Lower leg skin (tissue), 4 donors: ENCODE data around the gene TBC1D3B. TPM values are rescaled to one million over a fixed set of nuclear protein-coding genes. Genes with fewer than 3 reads are reported as not detected.

Source experiments
- DNase-seq, 2 donors: peaks; one replicate each; pipeline ENCODE4 v3.0.0-alpha.2; 2019; ENCODE audit warnings: low spot score in 2 of 2
- H3K4me3 ChIP-seq: fragments of 200-600 bp; sonication (generic); 2 replicates; pipeline ENCODE4 v1.5.1; 2017; ENCODE audit warnings: mild to moderate bottlenecking, low read depth; ENCODE audit not compliant: poor library complexity, severe bottlenecking
- POLR2A ChIP-seq, 2 donors: fragments of 450-650 bp; IDR thresholded peaks; one replicate each; pipeline ENCODE4 v1.6.1; 2016 to 2017; ENCODE audit warnings: antibody characterized with exemption in 2 of 2, mild to moderate bottlenecking in 1 of 2, moderate library complexity in 1 of 2
- WGBS, 2 donors: methylation state at CpG; one replicate each; pipeline ENCODE4 v1.1.5; 2018; 5-methylcytosine and 5-hydroxymethylcytosine counted together
- intact Hi-C: fragments of 100-400 bp; cut with DNase I; formaldehyde crosslinking; loops from one replicate; pipeline ENCODE4 v1.15.0; 2023; ENCODE audit warnings: low total_unique reads
- total RNA-seq, 4 donors: library from RNA; depleted of rRNA; stranded (reverse); fragments of >200 nt; gene quantifications; one replicate each; pipeline ENCODE4 v1.1.0, GENCODE V29; 2016
- TF ChIP-seq, protein P1 (sequence below), 3 donors: fragments of 450-650 bp; IDR thresholded peaks; one replicate each; pipeline ENCODE4 v1.5.1; 2016; ENCODE audit warnings: antibody characterized with exemption in 3 of 3, mild to moderate bottlenecking in 3 of 3, moderate library complexity in 2 of 3

TBC1D3B gene
- total RNA-seq, 4 donors from 2014 or later, result 0.76 to 9.4 (median 5.8) TPM

DNA sequence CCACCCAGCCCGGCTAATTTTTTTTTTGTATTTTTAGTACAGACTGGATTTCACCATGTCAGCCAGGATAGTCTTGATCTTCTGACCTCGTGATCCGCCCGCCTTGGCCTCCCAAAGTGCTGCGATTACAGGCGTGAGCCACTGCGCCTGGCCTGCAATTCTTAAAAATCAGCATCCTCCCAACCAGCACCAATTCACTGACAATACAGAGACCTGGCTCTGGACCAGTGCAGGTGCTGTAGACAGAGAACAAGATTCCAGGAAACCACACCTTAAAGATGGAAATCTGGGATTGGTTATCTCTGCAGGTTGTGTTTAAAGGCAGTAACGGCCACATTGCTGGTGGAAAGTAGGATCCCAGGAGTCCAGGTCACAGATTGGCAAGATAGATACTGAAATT is 33.6 kb downstream of the TBC1D3B start:
- intact Hi-C loops, result no loop called here
- 79 to 84% methylated on average over 8 of the region's 8 CpGs for WGBS, 2 donors
- TF ChIP-seq, protein P1, sequence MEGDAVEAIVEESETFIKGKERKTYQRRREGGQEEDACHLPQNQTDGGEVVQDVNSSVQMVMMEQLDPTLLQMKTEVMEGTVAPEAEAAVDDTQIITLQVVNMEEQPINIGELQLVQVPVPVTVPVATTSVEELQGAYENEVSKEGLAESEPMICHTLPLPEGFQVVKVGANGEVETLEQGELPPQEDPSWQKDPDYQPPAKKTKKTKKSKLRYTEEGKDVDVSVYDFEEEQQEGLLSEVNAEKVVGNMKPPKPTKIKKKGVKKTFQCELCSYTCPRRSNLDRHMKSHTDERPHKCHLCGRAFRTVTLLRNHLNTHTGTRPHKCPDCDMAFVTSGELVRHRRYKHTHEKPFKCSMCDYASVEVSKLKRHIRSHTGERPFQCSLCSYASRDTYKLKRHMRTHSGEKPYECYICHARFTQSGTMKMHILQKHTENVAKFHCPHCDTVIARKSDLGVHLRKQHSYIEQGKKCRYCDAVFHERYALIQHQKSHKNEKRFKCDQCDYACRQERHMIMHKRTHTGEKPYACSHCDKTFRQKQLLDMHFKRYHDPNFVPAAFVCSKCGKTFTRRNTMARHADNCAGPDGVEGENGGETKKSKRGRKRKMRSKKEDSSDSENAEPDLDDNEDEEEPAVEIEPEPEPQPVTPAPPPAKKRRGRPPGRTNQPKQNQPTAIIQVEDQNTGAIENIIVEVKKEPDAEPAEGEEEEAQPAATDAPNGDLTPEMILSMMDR (IDR thresholded peaks at IDR 0.05), result no peak
- no peak for TF ChIP-seq POLR2A (IDR thresholded peaks at IDR 0.05)
- DNase-seq, result peak in 1 of 2 donors; percentile 5
- no peak overlapping the region for H3K4me3 ChIP-seq

DNA sequence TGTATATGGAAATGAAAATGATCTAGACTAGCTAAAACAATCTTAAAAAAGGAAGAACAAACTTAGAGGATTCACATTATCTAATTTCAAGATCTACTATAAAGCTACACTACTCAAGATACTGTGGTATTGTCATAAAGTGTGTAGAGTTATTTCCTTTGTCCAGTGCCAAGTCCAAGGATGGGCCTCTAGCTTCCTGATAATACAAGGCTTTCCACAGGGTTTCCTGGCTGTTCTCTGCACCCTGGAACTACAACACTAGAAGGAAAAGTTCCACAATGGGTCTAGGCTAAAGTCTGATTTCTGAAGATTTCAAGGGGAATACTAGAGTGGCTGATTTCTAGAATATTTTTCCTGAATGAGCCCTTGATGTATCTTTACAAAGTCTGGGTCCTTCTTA is 34.2 kb downstream of the TBC1D3B start:
- intact Hi-C loops, result no loop called here

GRCh38 chr17:36136439-36136838 is 40.0 kb downstream of the TBC1D3B start:
- intact Hi-C loops, result loop anchor here (10.0 kb wide), 1 partner anchor 1738 kb away; no protein-coding TSS in a partner anchor
- H3K4me3 ChIP-seq, result no peak overlapping the region
- DNase-seq, result no peak
- WGBS, 2 donors, result 38 to 63% methylated on average over 1 of the region's 1 CpG
- TF ChIP-seq, protein P1 (IDR thresholded peaks at IDR 0.05), result no peak
- no peak for TF ChIP-seq POLR2A (IDR thresholded peaks at IDR 0.05)

More for the DNA sequence above, 34.2 kb downstream of the TBC1D3B start:
- no peak for TF ChIP-seq POLR2A (IDR thresholded peaks at IDR 0.05)
- TF ChIP-seq, protein P1 (IDR thresholded peaks at IDR 0.05), result no peak
- DNase-seq, result no peak
- H3K4me3 ChIP-seq, result no peak overlapping the region

GRCh38 chr17:36136036-36136435 is 40.4 kb downstream of the TBC1D3B start:
- no peak overlapping the region for H3K4me3 ChIP-seq
- peak in 1 of 2 donors; percentile 37 for DNase-seq
- intact Hi-C loops, result loop anchor here (10.0 kb wide), 1 partner anchor 1739 kb away; no protein-coding TSS in a partner anchor
- TF ChIP-seq, protein P1 (IDR thresholded peaks at IDR 0.05), result no peak
- no peak for TF ChIP-seq POLR2A (IDR thresholded peaks at IDR 0.05)
- WGBS, 2 donors, result 50 to 94% methylated on average over 1 of the region's 1 CpG

GRCh38 chr17:36135465-36135864 is 41.0 kb downstream of the TBC1D3B start:
- WGBS, 2 donors, result 85 to 89% methylated on average over 4 of the region's 4 CpGs
- peak in 1 of 2 donors; percentile 40 for DNase-seq
- TF ChIP-seq, protein P1 (IDR thresholded peaks at IDR 0.05), result no peak
- TF ChIP-seq POLR2A (IDR thresholded peaks at IDR 0.05), result no peak
- H3K4me3 ChIP-seq, result no peak overlapping the region
- intact Hi-C loops, result loop anchor here (10.0 kb wide), 1 partner anchor 1739 kb away; no protein-coding TSS in a partner anchor
